Measurements from ENCODE around the gene ERI3. TPM values are rescaled to one million over a fixed set of nuclear protein-coding genes. Genes with fewer than 3 reads are reported as not detected.

Gene ERI3
- total RNA-seq, 3 donors from 2014 or later, result 35.8 to 49.2 (median 41.1) TPM

GRCh38 chr1:44244986-44245385 is 110.1 kb downstream of the ERI3 start:
- intact Hi-C loops (cut with DNase I; ENCODE audit: low total_unique reads), result no loop called here
- peak in 1 of 2 donors; percentile 38 for DNase-seq (ENCODE audit: low spot score in 2 of 2)
- Histone ChIP-seq H3K4me1 (no peaks in the 10 kb centered on the region), H3K9me3 (no peaks in the 10 kb centered on the region), H3K27ac (no peak overlapping the region), H3K27me3 (no peaks in the 10 kb centered on the region), H3K4me3 (no peak overlapping the region), H3K36me3 (no peaks in the 10 kb centered on the region)
- no peak for TF ChIP-seq POLR2A (IDR thresholded peaks at IDR 0.05)
- TF ChIP-seq POLR2AphosphoS5 (IDR thresholded peaks at IDR 0.05), result no peak
- TF ChIP-seq, protein P1, sequence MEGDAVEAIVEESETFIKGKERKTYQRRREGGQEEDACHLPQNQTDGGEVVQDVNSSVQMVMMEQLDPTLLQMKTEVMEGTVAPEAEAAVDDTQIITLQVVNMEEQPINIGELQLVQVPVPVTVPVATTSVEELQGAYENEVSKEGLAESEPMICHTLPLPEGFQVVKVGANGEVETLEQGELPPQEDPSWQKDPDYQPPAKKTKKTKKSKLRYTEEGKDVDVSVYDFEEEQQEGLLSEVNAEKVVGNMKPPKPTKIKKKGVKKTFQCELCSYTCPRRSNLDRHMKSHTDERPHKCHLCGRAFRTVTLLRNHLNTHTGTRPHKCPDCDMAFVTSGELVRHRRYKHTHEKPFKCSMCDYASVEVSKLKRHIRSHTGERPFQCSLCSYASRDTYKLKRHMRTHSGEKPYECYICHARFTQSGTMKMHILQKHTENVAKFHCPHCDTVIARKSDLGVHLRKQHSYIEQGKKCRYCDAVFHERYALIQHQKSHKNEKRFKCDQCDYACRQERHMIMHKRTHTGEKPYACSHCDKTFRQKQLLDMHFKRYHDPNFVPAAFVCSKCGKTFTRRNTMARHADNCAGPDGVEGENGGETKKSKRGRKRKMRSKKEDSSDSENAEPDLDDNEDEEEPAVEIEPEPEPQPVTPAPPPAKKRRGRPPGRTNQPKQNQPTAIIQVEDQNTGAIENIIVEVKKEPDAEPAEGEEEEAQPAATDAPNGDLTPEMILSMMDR (IDR thresholded peaks at IDR 0.05), result no peak

DNA sequence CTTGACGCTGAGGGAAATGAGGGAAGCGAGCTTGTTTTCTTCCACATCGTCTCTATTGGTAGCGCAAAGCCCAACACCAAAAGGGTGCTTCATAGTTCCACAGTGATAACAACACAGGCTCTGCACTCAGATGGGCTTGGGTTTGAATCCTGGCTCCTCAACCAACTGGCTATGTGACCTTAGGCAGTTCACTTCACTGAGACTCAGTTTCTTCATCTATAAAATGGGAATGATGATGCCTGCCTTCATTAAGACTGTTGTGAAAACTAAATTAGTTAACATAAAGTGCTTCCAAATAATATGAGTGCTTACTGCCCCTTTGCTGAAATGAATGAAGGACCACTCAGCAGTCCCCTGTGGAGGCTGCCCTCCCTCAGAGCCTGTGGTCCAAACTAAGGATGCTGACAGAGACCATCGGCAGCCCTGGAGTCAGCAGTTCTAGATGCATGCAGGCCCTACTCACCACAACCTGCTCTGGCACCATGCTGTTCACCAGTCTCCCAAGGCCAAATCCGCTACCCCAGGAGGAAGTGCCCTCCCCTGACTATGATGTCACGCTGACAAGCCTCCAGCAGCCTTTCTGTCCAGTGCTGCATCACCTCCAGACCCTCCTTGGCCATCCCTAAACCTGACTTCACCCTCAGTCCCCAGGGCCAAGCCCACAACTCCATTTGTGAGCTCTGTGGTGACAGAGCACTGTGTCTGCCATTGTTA is 111.1 kb downstream of the ERI3 start:
- intact Hi-C loops (cut with DNase I; ENCODE audit: low total_unique reads), result no loop called here
- no peaks in the 10 kb centered on the region for H3K9me3 ChIP-seq
- TF ChIP-seq POLR2A (IDR thresholded peaks at IDR 0.05), result no peak
- TF ChIP-seq, protein P1 (IDR thresholded peaks at IDR 0.05), result no peak
- TF ChIP-seq POLR2AphosphoS5 (IDR thresholded peaks at IDR 0.05), result no peak
- no peak overlapping the region for H3K27ac ChIP-seq
- DNase-seq (ENCODE audit: low spot score in 2 of 2), result no peak
- H3K36me3 ChIP-seq, result no peaks in the 10 kb centered on the region
- H3K4me1 ChIP-seq, result no peaks in the 10 kb centered on the region
- no peaks in the 10 kb centered on the region for H3K27me3 ChIP-seq
- H3K4me3 ChIP-seq, result no peak overlapping the region

DNA sequence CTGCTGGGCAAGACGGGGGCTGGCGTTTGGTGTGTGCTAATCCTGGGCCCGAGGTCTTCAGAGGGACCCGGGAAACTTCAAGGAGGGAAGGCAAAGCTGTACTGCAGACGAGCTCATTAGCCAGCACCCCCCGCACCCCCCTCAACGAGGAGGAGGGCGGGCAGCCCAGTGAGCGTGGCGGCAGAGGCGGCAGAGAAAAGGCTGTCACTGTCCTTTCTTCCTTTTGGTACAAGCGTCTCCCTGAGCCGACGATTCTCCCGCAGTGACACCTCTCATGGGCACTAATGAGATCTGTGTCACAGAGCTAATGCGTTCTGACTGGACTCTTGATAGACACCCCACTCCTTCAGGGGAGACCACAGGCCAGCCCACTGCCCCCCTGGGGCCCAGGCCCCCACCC is 112.3 kb downstream of the ERI3 start:
- no peak overlapping the region for H3K27ac ChIP-seq
- no peak for DNase-seq (ENCODE audit: low spot score in 2 of 2)
- no peak overlapping the region for H3K4me3 ChIP-seq
- no peaks in the 10 kb centered on the region for H3K36me3 ChIP-seq
- H3K4me1 ChIP-seq, result no peaks in the 10 kb centered on the region
- intact Hi-C loops (cut with DNase I; ENCODE audit: low total_unique reads), result no loop called here
- TF ChIP-seq POLR2AphosphoS5 (IDR thresholded peaks at IDR 0.05), result no peak
- no peak for TF ChIP-seq POLR2A (IDR thresholded peaks at IDR 0.05)
- TF ChIP-seq, protein P1 (IDR thresholded peaks at IDR 0.05), result no peak
- no peaks in the 10 kb centered on the region for H3K27me3 ChIP-seq
- H3K9me3 ChIP-seq, result no peaks in the 10 kb centered on the region

DNA sequence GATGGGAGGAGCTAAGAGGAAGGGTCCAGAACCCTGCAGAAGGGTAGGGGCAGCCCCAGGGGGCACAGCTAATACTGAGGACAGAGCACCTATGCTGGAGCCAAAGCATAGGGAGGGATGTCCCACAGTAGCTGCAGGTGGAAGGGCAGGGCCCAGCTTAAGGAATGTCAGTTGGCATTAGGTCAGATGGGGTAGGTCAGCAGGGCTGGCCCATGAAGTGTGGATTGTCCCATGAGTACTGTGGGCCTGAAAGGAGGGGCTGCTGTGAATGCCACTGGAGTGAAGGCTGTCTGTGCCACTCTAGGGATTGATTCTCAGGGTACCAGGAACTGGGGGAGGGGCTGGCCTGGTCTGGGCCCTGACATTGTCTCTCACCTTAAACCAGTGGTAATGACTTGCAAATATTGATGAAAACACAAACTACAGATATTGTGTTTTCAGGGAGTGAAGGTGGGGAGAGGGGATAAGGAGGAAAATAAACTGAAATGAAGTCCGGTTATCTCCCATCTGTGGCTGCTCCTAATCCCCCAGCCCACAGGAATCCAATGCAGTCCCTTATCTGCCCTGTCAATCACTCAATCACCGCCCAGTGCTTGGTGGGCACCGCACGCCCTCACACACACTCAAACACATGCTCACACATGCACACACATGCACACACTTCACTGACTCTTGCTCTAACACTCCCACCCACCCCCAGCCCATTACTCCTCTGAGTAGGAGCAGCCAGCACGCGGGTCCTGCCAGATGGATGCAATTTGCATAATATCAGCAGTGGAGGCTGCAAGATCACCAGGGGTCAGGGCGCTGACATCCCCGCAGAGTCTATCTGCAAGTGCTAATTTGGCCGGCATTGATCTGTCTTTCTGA is 114.0 kb downstream of the ERI3 start:
- H3K27ac ChIP-seq, result peak overlapping the region in 1 of 2 donors; percentile 87
- no peak for DNase-seq (ENCODE audit: low spot score in 2 of 2)
- intact Hi-C loops (cut with DNase I; ENCODE audit: low total_unique reads), result no loop called here
- H3K27me3 ChIP-seq, result no peaks in the 10 kb centered on the region
- TF ChIP-seq POLR2AphosphoS5 (IDR thresholded peaks at IDR 0.05) (no peak), POLR2A (IDR thresholded peaks at IDR 0.05) (no peak)
- TF ChIP-seq, protein P1 (IDR thresholded peaks at IDR 0.05), result no peak
- H3K4me1 ChIP-seq, result no peaks in the 10 kb centered on the region
- H3K4me3 ChIP-seq, result no peak overlapping the region
- H3K9me3 ChIP-seq, result no peaks in the 10 kb centered on the region
- H3K36me3 ChIP-seq, result no peaks in the 10 kb centered on the region

GRCh38 chr1:44239961-44240371 is 115.1 kb downstream of the ERI3 start:
- Histone ChIP-seq H3K9me3 (no peaks in the 10 kb centered on the region), H3K27me3 (no peaks in the 10 kb centered on the region), H3K4me1 (no peaks in the 10 kb centered on the region), H3K27ac (peak overlapping the region; percentile 27 to 87), H3K36me3 (no peaks in the 10 kb centered on the region), H3K4me3 (no peak overlapping the region)
- DNase-seq (ENCODE audit: low spot score in 2 of 2), result no peak
- intact Hi-C loops (cut with DNase I; ENCODE audit: low total_unique reads), result no loop called here
- TF ChIP-seq POLR2AphosphoS5 (IDR thresholded peaks at IDR 0.05) (peak in 1 of 3 donors; percentile 50), POLR2A (IDR thresholded peaks at IDR 0.05) (no peak)
